Right lobe of liver (tissue), 4 donors: ENCODE data around the gene DYSF.

Source experiments
- POLR2A ChIP-seq: fragments of 450-650 bp; IDR thresholded peaks from one replicate; pipeline ENCODE4 v1.6.1; 2017; ENCODE audit warnings: antibody characterized with exemption, mild to moderate bottlenecking
- TF ChIP-seq, protein P1 (sequence below), 4 donors: fragments of 200-600 bp in 3 of 4; fragments of 450-650 bp in 1 of 4; IDR thresholded peaks; one replicate each; pipeline versions ENCODE4 v1.5.1 to v1.8.0; 2016 to 2022; ENCODE audit warnings: antibody characterized with exemption in 4 of 4, mild to moderate bottlenecking in 2 of 4
- donor health status: DM: no; HTN: no; CAD: no.
- donor health status: DM: no; HTN: no; CAD: no.
- donor health status: DM: no; HTN: yes; CAD: no.

DNA sequence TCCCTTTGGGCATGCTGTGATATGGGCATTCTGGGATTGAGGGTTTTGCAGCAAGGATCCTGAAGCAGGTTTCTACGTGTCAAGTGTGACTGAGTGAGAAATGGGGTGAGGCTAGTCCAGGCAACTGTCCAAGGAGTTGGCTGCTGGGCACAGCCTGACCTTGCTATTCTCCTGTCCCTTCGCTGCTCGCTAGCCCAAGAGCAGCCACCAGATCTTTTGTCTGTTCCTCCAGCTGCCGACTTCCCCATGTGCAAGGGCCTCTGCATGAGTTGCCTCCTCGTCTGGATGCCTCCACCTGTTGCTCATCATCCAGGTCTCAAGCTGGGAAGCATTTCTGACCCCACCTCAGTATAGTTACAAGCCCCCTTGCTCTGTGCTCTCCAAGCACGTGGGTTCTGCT is 71.1 kb downstream of the DYSF start:
- TF ChIP-seq, protein P1, sequence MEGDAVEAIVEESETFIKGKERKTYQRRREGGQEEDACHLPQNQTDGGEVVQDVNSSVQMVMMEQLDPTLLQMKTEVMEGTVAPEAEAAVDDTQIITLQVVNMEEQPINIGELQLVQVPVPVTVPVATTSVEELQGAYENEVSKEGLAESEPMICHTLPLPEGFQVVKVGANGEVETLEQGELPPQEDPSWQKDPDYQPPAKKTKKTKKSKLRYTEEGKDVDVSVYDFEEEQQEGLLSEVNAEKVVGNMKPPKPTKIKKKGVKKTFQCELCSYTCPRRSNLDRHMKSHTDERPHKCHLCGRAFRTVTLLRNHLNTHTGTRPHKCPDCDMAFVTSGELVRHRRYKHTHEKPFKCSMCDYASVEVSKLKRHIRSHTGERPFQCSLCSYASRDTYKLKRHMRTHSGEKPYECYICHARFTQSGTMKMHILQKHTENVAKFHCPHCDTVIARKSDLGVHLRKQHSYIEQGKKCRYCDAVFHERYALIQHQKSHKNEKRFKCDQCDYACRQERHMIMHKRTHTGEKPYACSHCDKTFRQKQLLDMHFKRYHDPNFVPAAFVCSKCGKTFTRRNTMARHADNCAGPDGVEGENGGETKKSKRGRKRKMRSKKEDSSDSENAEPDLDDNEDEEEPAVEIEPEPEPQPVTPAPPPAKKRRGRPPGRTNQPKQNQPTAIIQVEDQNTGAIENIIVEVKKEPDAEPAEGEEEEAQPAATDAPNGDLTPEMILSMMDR (IDR thresholded peaks at IDR 0.05): no peak
- no peak for TF ChIP-seq POLR2A
